ENCODE measurements around the gene C21orf91.
A peak's percentile ranks its signal among the peaks of the same experiment; 100 is the strongest.

C21orf91 gene

GRCh38 chr21:17848228-17848627 lies 29.1 kb upstream of the C21orf91 start:
- H3K4me3 ChIP-seq (ENCODE audit: low read depth, low read length): no peak overlapping the region
- DNase-seq (ENCODE audit: low read depth): peak; percentile 53
- TF ChIP-seq CTCF (IDR thresholded peaks at IDR 0.05; ENCODE audit: low read depth, low read length, missing control alignments): no peak

DNA sequence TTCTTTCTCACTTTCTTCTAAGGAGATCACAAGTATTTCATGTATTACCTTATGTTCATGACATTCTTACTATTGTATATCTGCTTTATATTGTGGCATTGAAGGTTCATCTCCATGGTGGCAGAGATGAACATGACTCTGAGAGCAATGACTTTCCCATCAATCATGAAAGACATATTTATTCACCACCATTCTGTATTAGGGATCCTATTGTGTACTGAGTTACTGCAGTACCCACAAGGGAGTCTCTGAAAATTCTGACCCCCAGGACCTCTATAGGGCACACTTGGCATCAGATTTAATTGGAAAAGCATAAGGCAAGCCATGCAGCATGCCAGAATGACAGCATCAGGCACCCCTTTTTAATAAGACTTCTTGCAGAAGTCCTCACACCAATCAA lies 21.9 kb upstream of the C21orf91 start:
- H3K4me3 ChIP-seq (ENCODE audit: low read depth, low read length): no peak overlapping the region
- no peak for TF ChIP-seq CTCF (IDR thresholded peaks at IDR 0.05; ENCODE audit: low read depth, low read length, missing control alignments)
- no peak for DNase-seq (ENCODE audit: low read depth)

GRCh38 chr21:17834639-17835354 lies 15.6 kb upstream of the C21orf91 start:
- no peak for TF ChIP-seq CTCF (IDR thresholded peaks at IDR 0.05; ENCODE audit: low read depth, low read length, missing control alignments)
- no peak for DNase-seq (ENCODE audit: low read depth)
- no peak overlapping the region for H3K4me3 ChIP-seq (ENCODE audit: low read depth, low read length)

DNA sequence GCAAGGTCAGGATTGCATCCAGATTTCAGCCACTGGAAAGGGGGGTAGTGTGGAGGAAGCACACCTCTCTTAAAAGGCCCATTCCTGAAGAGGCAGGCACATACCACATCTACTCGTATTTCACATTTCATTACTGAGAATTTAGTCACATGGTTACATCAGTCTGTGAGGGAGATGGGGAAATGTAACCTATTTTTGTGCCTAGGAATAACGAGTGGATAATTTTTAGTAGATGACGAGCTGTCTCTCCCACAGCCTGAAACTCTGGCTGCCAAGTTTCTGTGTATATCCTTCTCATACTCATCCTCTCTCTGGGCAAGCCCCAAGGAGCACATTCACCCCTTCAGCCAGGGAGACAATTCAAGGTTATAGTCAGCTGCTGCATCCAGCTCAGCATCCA lies 10.3 kb upstream of the C21orf91 start:
- DNase-seq (ENCODE audit: low read depth): no peak
- TF ChIP-seq CTCF (IDR thresholded peaks at IDR 0.05; ENCODE audit: low read depth, low read length, missing control alignments): no peak
- H3K4me3 ChIP-seq (ENCODE audit: low read depth, low read length): no peak overlapping the region

DNA sequence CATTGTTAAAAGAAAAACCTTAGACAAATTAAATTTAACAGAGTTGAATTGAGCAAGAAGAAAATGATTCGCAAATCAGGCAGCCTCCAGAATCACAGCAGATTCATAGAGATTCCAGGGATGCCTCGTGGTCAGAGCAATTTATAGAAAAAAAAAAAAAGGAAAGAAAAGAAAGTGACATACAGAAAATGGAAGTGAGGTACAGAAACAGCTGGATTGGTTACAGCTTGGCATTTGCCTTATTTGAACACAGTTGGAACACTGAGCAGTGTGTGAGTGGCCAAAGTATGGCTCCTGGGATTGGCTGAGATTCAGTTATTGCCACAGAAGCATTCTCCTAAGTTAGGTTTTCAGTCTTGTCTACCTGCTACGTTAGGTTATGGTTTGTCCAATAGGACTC lies 9.1 kb upstream of the C21orf91 start:
- H3K4me3 ChIP-seq (ENCODE audit: low read depth, low read length): no peak overlapping the region
- no peak for DNase-seq (ENCODE audit: low read depth)
- no peak for TF ChIP-seq CTCF (IDR thresholded peaks at IDR 0.05; ENCODE audit: low read depth, low read length, missing control alignments)

GRCh38 chr21:17823846-17824245 lies 4.7 kb upstream of the C21orf91 start:
- H3K4me3 ChIP-seq (ENCODE audit: low read depth, low read length): no peak overlapping the region
- no peak for DNase-seq (ENCODE audit: low read depth)
- no peak for TF ChIP-seq CTCF (IDR thresholded peaks at IDR 0.05; ENCODE audit: low read depth, low read length, missing control alignments)

- no peak for DNase-seq (ENCODE audit: low read depth)
- no peak for TF ChIP-seq CTCF (IDR thresholded peaks at IDR 0.05; ENCODE audit: low read depth, low read length, missing control alignments)
- no peak overlapping the region for H3K4me3 ChIP-seq (ENCODE audit: low read depth, low read length)
Observed at GRCh38 chr21:17821121-17821520, 2.0 kb upstream of the C21orf91 start.
